ENCODE results near the gene ETV7. TPM values are rescaled to one million over a fixed set of nuclear protein-coding genes. Genes with fewer than 3 reads are reported as not detected.
"Not testable (repeated sequence)": the region's sequence is repeated elsewhere in the genome, so short reads cannot be mapped to it uniquely, and the experiment has no call there.

ETV7 gene
- total RNA-seq, 1 donor from 2014 or later = 0.59 TPM

- Mint-ChIP-seq H3K36me3 (ENCODE audit: unreplicated experiment) (no peaks in the 10 kb centered on the region), H3K27ac (ENCODE audit: unreplicated experiment) (no peak overlapping the region)
- TF ChIP-seq CTCF (IDR thresholded peaks at IDR 0.05) = no peak
These were observed 31.1 kb upstream of the ETV7 start for GRCh38 chr6:36418558-36418957.

GRCh38 chr6:36414481-36414880 is 27.0 kb upstream of the ETV7 start:
- no peak overlapping the region for H3K27ac Mint-ChIP-seq (ENCODE audit: unreplicated experiment)
- no peak overlapping the region for H3K4me3 Mint-ChIP-seq (ENCODE audit: unreplicated experiment)
- no peak for TF ChIP-seq CTCF (IDR thresholded peaks at IDR 0.05)
- H3K27me3 Mint-ChIP-seq (ENCODE audit: unreplicated experiment) = peaks cover 10% of the 10 kb centered on the region
- no peaks in the 10 kb centered on the region for H3K4me1 Mint-ChIP-seq (ENCODE audit: unreplicated experiment)
- DNase-seq (ENCODE audit: extremely low spot score, unreplicated experiment) = no peak
- no peaks in the 10 kb centered on the region for H3K9me3 Mint-ChIP-seq (ENCODE audit: unreplicated experiment)
- H3K36me3 Mint-ChIP-seq (ENCODE audit: unreplicated experiment) = peaks cover 3% of the 10 kb centered on the region

More at GRCh38 chr6:36418558-36418957, 31.1 kb upstream of the ETV7 start:
- peaks cover 2% of the 10 kb centered on the region for H3K27me3 Mint-ChIP-seq (ENCODE audit: unreplicated experiment)
- H3K4me1 Mint-ChIP-seq (ENCODE audit: unreplicated experiment) = peaks cover 9% of the 10 kb centered on the region
- no peak overlapping the region for H3K4me3 Mint-ChIP-seq (ENCODE audit: unreplicated experiment)
- DNase-seq (ENCODE audit: extremely low spot score, unreplicated experiment) = no peak
- H3K9me3 Mint-ChIP-seq (ENCODE audit: unreplicated experiment) = no peaks in the 10 kb centered on the region

GRCh38 chr6:36413489-36414480 is 26.3 kb upstream of the ETV7 start:
- no peak overlapping the region for H3K4me3 Mint-ChIP-seq (ENCODE audit: unreplicated experiment)
- H3K27ac Mint-ChIP-seq (ENCODE audit: unreplicated experiment) = no peak overlapping the region
- H3K36me3 Mint-ChIP-seq (ENCODE audit: unreplicated experiment) = peaks cover 3% of the 10 kb centered on the region
- no peak for TF ChIP-seq CTCF (IDR thresholded peaks at IDR 0.05)
- DNase-seq (ENCODE audit: extremely low spot score, unreplicated experiment) = no peak
- H3K27me3 Mint-ChIP-seq (ENCODE audit: unreplicated experiment) = peaks cover 14% of the 10 kb centered on the region
- H3K9me3 Mint-ChIP-seq (ENCODE audit: unreplicated experiment) = no peaks in the 10 kb centered on the region
- H3K4me1 Mint-ChIP-seq (ENCODE audit: unreplicated experiment) = no peaks in the 10 kb centered on the region

GRCh38 chr6:36409718-36410117 is 22.2 kb upstream of the ETV7 start:
- H3K27me3 Mint-ChIP-seq (ENCODE audit: unreplicated experiment) = peaks cover 22% of the 10 kb centered on the region
- DNase-seq (ENCODE audit: extremely low spot score, unreplicated experiment); H3K36me3 Mint-ChIP-seq (ENCODE audit: unreplicated experiment); H3K27ac Mint-ChIP-seq (ENCODE audit: unreplicated experiment); H3K9me3 Mint-ChIP-seq (ENCODE audit: unreplicated experiment); H3K4me3 Mint-ChIP-seq (ENCODE audit: unreplicated experiment); H3K4me1 Mint-ChIP-seq (ENCODE audit: unreplicated experiment): not testable (repeated sequence)

DNA sequence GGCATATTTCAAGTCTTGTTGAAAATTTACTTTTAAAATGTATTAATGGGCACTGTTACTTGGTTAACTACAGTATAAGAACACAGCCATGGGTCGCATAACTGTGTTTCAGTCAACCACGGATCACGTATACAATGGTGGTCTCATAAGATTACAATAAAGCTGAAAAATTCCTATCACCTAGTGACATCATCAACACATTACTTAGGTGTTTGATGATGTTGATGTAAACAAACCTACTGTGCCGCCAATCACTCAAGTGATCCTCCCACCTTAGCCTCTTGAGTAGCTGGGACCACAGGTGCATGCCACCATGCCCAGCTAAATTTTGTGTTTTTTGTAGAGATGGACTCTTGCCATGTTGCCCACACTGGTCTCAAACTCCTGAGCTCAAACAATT is 16.7 kb upstream of the ETV7 start:
- Mint-ChIP-seq H3K9me3 (ENCODE audit: unreplicated experiment) (no peaks in the 10 kb centered on the region), H3K36me3 (ENCODE audit: unreplicated experiment) (no peaks in the 10 kb centered on the region), H3K4me3 (ENCODE audit: unreplicated experiment) (no peak overlapping the region), H3K4me1 (ENCODE audit: unreplicated experiment) (no peaks in the 10 kb centered on the region), H3K27ac (ENCODE audit: unreplicated experiment) (no peak overlapping the region), H3K27me3 (ENCODE audit: unreplicated experiment) (peaks cover 23% of the 10 kb centered on the region)
- DNase-seq (ENCODE audit: extremely low spot score, unreplicated experiment) = no peak
- no peak for TF ChIP-seq CTCF (IDR thresholded peaks at IDR 0.05)
